B cell (primary cell): ENCODE data around the gene PTPN11. TPM values are rescaled to one million over a fixed set of nuclear protein-coding genes. Genes with fewer than 3 reads are reported as not detected.

Experiments used
- ATAC-seq: fragments of 200-7000 bp; cut with Tn5 transposase; one replicate; pipeline ENCODE4 v1.10.0; 2021; ENCODE audit warnings: low read depth, mild to moderate bottlenecking, moderate number of reproducible peaks, moderate library complexity
- CTCF ChIA-PET: fragments of 350-600 bp; sonication (Branson Sonifier 250); formaldehyde crosslinking; loops from one replicate; lab custom pipeline; 2021; ENCODE audit warnings: antibody characterized with exemption, inconsistent platforms; lab: Charles Lee
- POLR2A ChIA-PET: fragments of 350-600 bp; sonication (Branson Sonifier 250); formaldehyde crosslinking; loops from one replicate; lab custom pipeline; 2021; ENCODE audit warnings: antibody characterized with exemption; lab: Charles Lee
- DNase-seq: peaks from one replicate; pipeline ENCODE4 v3.0.0; 2013
- H2AFZ ChIP-seq: 2 replicates; pipeline ENCODE4 v1.6.1; 2012; ENCODE audit warnings: mild to moderate bottlenecking, low read depth, low read length; ENCODE audit not compliant: insufficient read depth, poor library complexity, severe bottlenecking
- H3K27ac ChIP-seq, 2 donors: 1 replicate in 1 of 2; 2 replicates in 1 of 2; pipeline ENCODE4 v1.5.1; 2012 to 2013; ENCODE audit warnings: low read length in 2 of 2, mild to moderate bottlenecking in 2 of 2, moderate library complexity in 1 of 2
- H3K27me3 ChIP-seq, 4 experiments: fragments of 200-600 bp in 1 of 4; sonication (generic) in 1 of 4; replicated peaks in 1 of 4; 1 replicate in 2 of 4; 2 replicates in 2 of 4; pipeline versions ENCODE4 v1.6.1 to v1.7.0; 2013 to 2016; ENCODE audit warnings: low read length in 3 of 4, mild to moderate bottlenecking in 2 of 4, mixed read lengths in 1 of 4, moderate library complexity in 1 of 4; ENCODE audit not compliant: insufficient read depth in 4 of 4, control insufficient read depth in 3 of 4; ENCODE audit errors: control extremely low read depth in 1 of 4
- H3K36me3 ChIP-seq, 2 experiments: replicated peaks in 1 of 2; 1 replicate in 1 of 2; 2 replicates in 1 of 2; pipeline versions ENCODE4 v1.6.1 to v1.7.1; 2013; ENCODE audit warnings: low read length in 1 of 2; ENCODE audit not compliant: insufficient read depth in 2 of 2, control insufficient read depth in 1 of 2; ENCODE audit errors: control extremely low read depth in 1 of 2, extremely low read depth in 1 of 2
- H3K4me1 ChIP-seq, 2 donors: fragments of 200-600 bp in 1 of 2; sonication (generic) in 1 of 2; 1 replicate in 1 of 2; 2 replicates in 1 of 2; pipeline versions ENCODE4 v1.5.1 to v1.6.1; 2013 to 2017; ENCODE audit warnings: low read length in 2 of 2; ENCODE audit not compliant: control insufficient read depth in 2 of 2, insufficient read depth in 2 of 2
- H3K4me2 ChIP-seq: replicated peaks from 2 replicates; pipeline ENCODE3; 2012; ENCODE audit warnings: mild to moderate bottlenecking, low read depth, low read length; ENCODE audit not compliant: poor library complexity, severe bottlenecking
- H3K4me3 ChIP-seq, 5 experiments: fragments of 200-600 bp in 1 of 5; sonication (generic) in 1 of 5; 1 replicate in 3 of 5; 2 replicates in 2 of 5; pipeline versions ENCODE4 v1.5.1 to v1.7.0; 2011 to 2016; ENCODE audit warnings: low read length in 4 of 5, mild to moderate bottlenecking in 4 of 5, low read depth in 2 of 5, control low read depth in 1 of 5, moderate library complexity in 1 of 5; ENCODE audit not compliant: insufficient read depth in 1 of 5; ENCODE audit errors: control extremely low read depth in 1 of 5, extremely low read depth in 1 of 5
- H3K79me2 ChIP-seq: fragments of 200-600 bp; sonication (generic); one replicate; pipeline ENCODE4 v1.6.0; 2016; ENCODE audit warnings: low read length; ENCODE audit not compliant: control insufficient read depth, insufficient read depth
- H3K9ac ChIP-seq: fragments of 200-600 bp; sonication (generic); 2 replicates; pipeline ENCODE4 v1.6.1; 2017; ENCODE audit warnings: mild to moderate bottlenecking, low read length, moderate library complexity
- H3K9me3 ChIP-seq, 3 donors: one replicate each; pipeline versions ENCODE4 v1.6.1 to v1.7.1; 2013; ENCODE audit warnings: low read length in 2 of 3; ENCODE audit not compliant: control insufficient read depth in 2 of 3, insufficient read depth in 1 of 3; ENCODE audit errors: control extremely low read depth in 1 of 3
- H4K20me1 ChIP-seq: 2 replicates; pipeline ENCODE4 v1.6.0; 2012; ENCODE audit warnings: mild to moderate bottlenecking, low read length; ENCODE audit not compliant: insufficient read depth, control insufficient read depth, poor library complexity, severe bottlenecking
- H3K27ac Mint-ChIP-seq: one replicate; pipeline ENCODE4 v1.8.0; 2021; ENCODE audit warnings: mixed read lengths
- H3K27me3 Mint-ChIP-seq: one replicate; pipeline ENCODE4 v1.8.0; 2021; ENCODE audit warnings: mixed read lengths
- H3K4me1 Mint-ChIP-seq: one replicate; pipeline ENCODE4 v1.8.0; 2021; ENCODE audit warnings: mixed read lengths
- H3K4me3 Mint-ChIP-seq: one replicate; pipeline ENCODE4 v1.8.0; 2021; ENCODE audit warnings: mixed read lengths
- H3K9me3 Mint-ChIP-seq: one replicate; pipeline ENCODE4 v1.8.0; 2022; ENCODE audit warnings: mixed read lengths; ENCODE audit not compliant: insufficient read depth
- EZH2 ChIP-seq: IDR thresholded peaks from 2 replicates; pipeline ENCODE4 v1.6.1; 2012; ENCODE audit warnings: borderline replicate concordance, low read depth, mild to moderate bottlenecking, moderate library complexity, low read length; ENCODE audit not compliant: insufficient read depth, poor library complexity, severe bottlenecking
- WGBS: methylation state at CpG from one replicate; pipeline ENCODE4 v1.1.5; 2013; ENCODE audit warnings: missing lambda C conversion rate; ENCODE audit not compliant: insufficient coverage; 5-methylcytosine and 5-hydroxymethylcytosine counted together
- intact Hi-C: fragments of 100-400 bp; cut with micrococcal nuclease; formaldehyde crosslinking; loops from one replicate; pipeline ENCODE4 v1.10.0; 2022
- polyA plus RNA-seq: library from polyadenylated mRNA; depleted of rRNA; stranded (reverse); fragments of >200 nt; gene quantifications from 2 replicates; pipeline ENCODE4 v1.2.3, GENCODE V29; 2012
- total RNA-seq, 2 donors: library from RNA; stranded (reverse); fragments of 120-200 nt in 1 of 2; gene quantifications; 1 replicate in 1 of 2; 2 replicates in 1 of 2; pipeline versions ENCODE4 v1.2.3 to v1.2.4, GENCODE V29; 2013 to 2022
- TF ChIP-seq, protein P1 (sequence below): fragments of 200-600 bp; IDR thresholded peaks from one replicate; pipeline ENCODE4 v1.8.0; 2022; ENCODE audit warnings: antibody characterized with exemption, mild to moderate bottlenecking

Gene PTPN11
- total and polyA plus RNA-seq, 2 donors (not counting 1 experiment from before 2014, with no cell fraction given): 7.8 to 53.1 TPM

DNA sequence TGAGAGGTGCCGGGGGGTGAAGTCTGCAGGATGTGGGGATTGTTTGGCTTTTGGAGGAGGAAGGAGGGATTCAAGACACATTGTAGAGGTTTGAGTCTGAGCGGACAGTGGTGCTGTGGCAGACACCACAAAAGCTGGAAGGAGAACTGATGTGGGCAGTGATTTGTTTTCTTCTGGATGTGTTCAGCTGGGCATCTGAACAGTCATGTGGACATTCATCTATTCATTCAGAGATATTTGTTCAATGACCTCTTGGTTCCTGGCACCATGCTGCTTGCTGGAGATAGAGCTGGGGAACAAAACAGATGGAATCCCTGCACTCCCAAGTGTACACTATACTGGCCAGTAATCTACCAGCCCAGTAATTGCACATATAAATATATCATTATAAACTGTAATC, 64.0 kb downstream of the PTPN11 start:
- CTCF ChIA-PET: no interaction called here
- Histone ChIP-seq H3K9me3 (no peaks in the 10 kb centered on the region), H3K79me2 (no peaks in the 10 kb centered on the region), H3K27ac (no peak overlapping the region), H4K20me1 (no peaks in the 10 kb centered on the region), H3K4me2 (no peak overlapping the region), H3K9ac (no peak overlapping the region), H3K4me1 (no peaks in the 10 kb centered on the region), H3K36me3 (peaks cover 1 to 75% of the 10 kb centered on the region in 2 experiments), H3K27me3 (no peaks in the 10 kb centered on the region), H3K4me3 (no peak overlapping the region), H2AFZ (no peak overlapping the region)
- ATAC-seq (no peak), DNase-seq (no peak)
- Mint-ChIP-seq H3K27ac (no peak overlapping the region), H3K4me1 (no peaks in the 10 kb centered on the region), H3K9me3 (no peaks in the 10 kb centered on the region), H3K4me3 (no peak overlapping the region), H3K27me3 (no peaks in the 10 kb centered on the region)
- intact Hi-C loops: no loop called here
- POLR2A ChIA-PET: no interaction called here
- 97% methylated on average over 2 of the region's 2 CpGs for WGBS
- no peak for TF ChIP-seq EZH2

DNA sequence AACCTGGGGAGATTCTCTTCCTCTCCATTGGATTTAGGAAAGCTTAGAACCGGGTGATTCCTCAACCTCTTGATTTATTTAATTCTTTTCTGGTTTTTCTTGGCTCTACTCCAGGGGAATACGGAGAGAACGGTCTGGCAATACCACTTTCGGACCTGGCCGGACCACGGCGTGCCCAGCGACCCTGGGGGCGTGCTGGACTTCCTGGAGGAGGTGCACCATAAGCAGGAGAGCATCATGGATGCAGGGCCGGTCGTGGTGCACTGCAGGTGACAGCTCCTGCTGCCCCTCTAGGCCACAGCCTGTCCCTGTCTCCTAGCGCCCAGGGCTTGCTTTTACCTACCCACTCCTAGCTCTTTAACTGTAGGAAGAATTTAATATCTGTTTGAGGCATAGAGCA, 67.6 kb downstream of the PTPN11 start:
- ATAC-seq (no peak), DNase-seq (no peak)
- Histone ChIP-seq H3K27ac (no peak overlapping the region), H3K79me2 (no peaks in the 10 kb centered on the region), H3K4me2 (no peak overlapping the region), H4K20me1 (no peaks in the 10 kb centered on the region), H3K4me3 (no peak overlapping the region), H3K4me1 (no peaks in the 10 kb centered on the region), H3K27me3 (no peaks in the 10 kb centered on the region), H3K9me3 (no peaks in the 10 kb centered on the region), H3K36me3 (peaks cover 1 to 69% of the 10 kb centered on the region in 2 experiments), H3K9ac (no peak overlapping the region), H2AFZ (no peak overlapping the region)
- Mint-ChIP-seq H3K9me3 (no peaks in the 10 kb centered on the region), H3K4me3 (no peak overlapping the region), H3K4me1 (no peaks in the 10 kb centered on the region), H3K27ac (no peak overlapping the region), H3K27me3 (no peaks in the 10 kb centered on the region)
- TF ChIP-seq, protein P1, sequence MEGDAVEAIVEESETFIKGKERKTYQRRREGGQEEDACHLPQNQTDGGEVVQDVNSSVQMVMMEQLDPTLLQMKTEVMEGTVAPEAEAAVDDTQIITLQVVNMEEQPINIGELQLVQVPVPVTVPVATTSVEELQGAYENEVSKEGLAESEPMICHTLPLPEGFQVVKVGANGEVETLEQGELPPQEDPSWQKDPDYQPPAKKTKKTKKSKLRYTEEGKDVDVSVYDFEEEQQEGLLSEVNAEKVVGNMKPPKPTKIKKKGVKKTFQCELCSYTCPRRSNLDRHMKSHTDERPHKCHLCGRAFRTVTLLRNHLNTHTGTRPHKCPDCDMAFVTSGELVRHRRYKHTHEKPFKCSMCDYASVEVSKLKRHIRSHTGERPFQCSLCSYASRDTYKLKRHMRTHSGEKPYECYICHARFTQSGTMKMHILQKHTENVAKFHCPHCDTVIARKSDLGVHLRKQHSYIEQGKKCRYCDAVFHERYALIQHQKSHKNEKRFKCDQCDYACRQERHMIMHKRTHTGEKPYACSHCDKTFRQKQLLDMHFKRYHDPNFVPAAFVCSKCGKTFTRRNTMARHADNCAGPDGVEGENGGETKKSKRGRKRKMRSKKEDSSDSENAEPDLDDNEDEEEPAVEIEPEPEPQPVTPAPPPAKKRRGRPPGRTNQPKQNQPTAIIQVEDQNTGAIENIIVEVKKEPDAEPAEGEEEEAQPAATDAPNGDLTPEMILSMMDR: no peak
- TF ChIP-seq EZH2: no peak
- 97% methylated on average over 11 of the region's 12 CpGs for WGBS
- CTCF ChIA-PET: no interaction called here
- intact Hi-C loops: no loop called here
- POLR2A ChIA-PET: no interaction called here
